BLaER1 (cell line): ENCODE data around the gene NIM1K.
A peak's percentile ranks its signal among the peaks of the same experiment; 100 is the strongest.

Experiments used
- H3K27ac ChIP-seq: shearing (Covaris generic); formaldehyde crosslinking; 2 replicates; pipeline ENCODE4 v1.8.1; 2022
- H3K27me3 ChIP-seq: shearing (Covaris generic); formaldehyde crosslinking; 2 replicates; pipeline ENCODE4 v1.8.1; 2022
- H3K36me3 ChIP-seq: shearing (Covaris generic); formaldehyde crosslinking; 2 replicates; pipeline ENCODE4 v1.8.1; 2022
- H3K4me1 ChIP-seq: shearing (Covaris generic); formaldehyde crosslinking; 2 replicates; pipeline ENCODE4 v1.8.1; 2022
- H3K4me2 ChIP-seq: shearing (Covaris generic); formaldehyde crosslinking; 2 replicates; pipeline ENCODE4 v1.8.1; 2022
- H3K4me3 ChIP-seq: shearing (Covaris generic); formaldehyde crosslinking; 2 replicates; pipeline ENCODE4 v1.8.1; 2022
- H3K9ac ChIP-seq: shearing (Covaris generic); formaldehyde crosslinking; 2 replicates; pipeline ENCODE4 v1.8.1; 2022
- H3K9me3 ChIP-seq: shearing (Covaris generic); formaldehyde crosslinking; 2 replicates; pipeline ENCODE4 v1.8.1; 2022
- H4K20me1 ChIP-seq: shearing (Covaris generic); formaldehyde crosslinking; 2 replicates; pipeline ENCODE4 v1.8.1; 2022
- Cebpa-rat ChIP-seq: shearing (Covaris generic); IDR thresholded peaks from 2 replicates; pipeline ENCODE4 v1.8.1; 2022

NIM1K gene

DNA sequence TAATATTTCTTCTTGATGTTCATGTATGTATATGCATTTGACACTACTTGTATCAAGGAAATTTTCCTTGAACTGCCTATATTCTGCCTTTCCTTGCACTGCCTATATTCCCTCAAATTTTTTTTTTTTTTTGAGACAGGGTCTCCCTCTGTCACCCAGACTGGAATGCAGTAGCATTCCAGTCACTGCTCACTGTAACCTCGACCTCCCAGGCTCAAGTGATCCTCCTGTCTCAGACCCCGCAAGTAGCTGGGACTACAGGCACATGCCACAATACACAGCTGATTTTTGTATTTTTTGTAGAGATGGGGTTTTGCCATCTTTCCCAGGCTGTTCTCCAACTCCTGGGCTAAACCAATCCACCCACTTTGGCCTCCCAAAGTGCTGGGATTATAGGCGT lies 117.1 kb downstream of the NIM1K start:
- H3K9me3 ChIP-seq = no peaks in the 10 kb centered on the region
- no peaks in the 10 kb centered on the region for H3K27me3 ChIP-seq
- H3K9ac ChIP-seq = no peak overlapping the region
- H3K4me3 ChIP-seq = no peak overlapping the region
- peaks cover 19% of the 10 kb centered on the region for H3K36me3 ChIP-seq
- no peak for TF ChIP-seq Cebpa-rat
- H3K4me2 ChIP-seq = no peak overlapping the region
- peaks cover 37% of the 10 kb centered on the region for H3K4me1 ChIP-seq
- H3K27ac ChIP-seq = no peak overlapping the region
- peaks cover 47% of the 10 kb centered on the region for H4K20me1 ChIP-seq

DNA sequence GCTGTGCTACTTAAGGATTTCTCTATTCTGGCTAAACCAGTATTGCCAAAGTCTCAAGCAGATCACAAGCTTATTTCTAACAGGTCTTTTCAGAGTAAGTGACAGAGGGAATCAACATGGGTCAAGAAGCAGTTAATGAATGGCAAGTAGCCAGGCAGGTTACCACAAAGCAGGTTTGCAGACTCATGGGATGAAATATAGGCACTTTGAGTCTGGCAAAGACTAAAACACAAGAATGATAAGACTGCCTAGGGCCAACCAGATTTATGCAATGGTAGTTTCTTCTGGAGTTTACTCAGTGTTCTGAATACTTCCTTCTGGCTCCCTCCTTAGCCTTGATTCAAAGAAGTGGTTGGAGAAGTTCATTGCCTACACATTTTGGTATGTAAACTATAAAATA lies 117.6 kb downstream of the NIM1K start:
- no peak for TF ChIP-seq Cebpa-rat
- H3K4me2 ChIP-seq = no peak overlapping the region
- no peaks in the 10 kb centered on the region for H3K9me3 ChIP-seq
- no peak overlapping the region for H3K4me3 ChIP-seq
- peaks cover 47% of the 10 kb centered on the region for H4K20me1 ChIP-seq
- H3K27ac ChIP-seq = no peak overlapping the region
- H3K9ac ChIP-seq = no peak overlapping the region
- H3K36me3 ChIP-seq = peaks cover 19% of the 10 kb centered on the region
- no peaks in the 10 kb centered on the region for H3K27me3 ChIP-seq
- peaks cover 39% of the 10 kb centered on the region for H3K4me1 ChIP-seq

DNA sequence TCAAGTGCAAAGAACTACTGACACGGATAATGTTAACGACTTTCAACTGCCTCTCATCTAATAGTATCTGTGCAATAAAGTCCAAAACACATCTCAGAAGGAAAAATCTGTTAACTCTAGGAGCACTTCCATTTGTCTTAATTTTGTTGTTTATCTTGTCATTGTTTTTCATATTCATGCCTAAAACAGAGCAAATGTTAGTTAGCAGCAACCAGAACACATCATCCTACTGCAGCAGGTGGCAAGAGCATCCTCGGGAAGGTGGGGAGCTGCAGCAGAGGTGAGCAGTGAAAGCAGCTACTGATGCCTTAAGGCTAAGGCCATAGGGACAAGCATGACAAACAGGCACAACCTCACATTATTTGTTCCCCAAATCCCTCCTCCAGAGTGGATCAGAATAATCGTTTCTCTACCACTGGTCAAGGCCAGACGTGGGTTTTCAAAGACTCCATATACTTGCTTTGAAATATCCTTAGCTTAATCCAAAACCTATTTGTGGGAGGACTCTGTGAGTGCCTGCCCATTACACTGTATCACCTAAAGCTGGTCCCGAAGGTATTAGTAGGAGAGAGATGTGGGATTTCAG lies 120.1 kb downstream of the NIM1K start:
- peak overlapping the region; percentile 83; the same call in 1 of the 2 replicates for H3K27ac ChIP-seq
- peaks cover 38% of the 10 kb centered on the region for H4K20me1 ChIP-seq
- peak overlapping the region; percentile 87 for H3K4me2 ChIP-seq
- no peaks in the 10 kb centered on the region for H3K27me3 ChIP-seq
- H3K4me3 ChIP-seq = peak overlapping the region; percentile 85
- TF ChIP-seq Cebpa-rat = no peak
- H3K9ac ChIP-seq = peak overlapping the region; percentile 88
- H3K4me1 ChIP-seq = peaks cover 39% of the 10 kb centered on the region
- 0 out of 2 replicates have a peak, but pooled peaks cover 12% of the 10 kb centered on the region for H3K9me3 ChIP-seq
- peaks cover 15% of the 10 kb centered on the region for H3K36me3 ChIP-seq

DNA sequence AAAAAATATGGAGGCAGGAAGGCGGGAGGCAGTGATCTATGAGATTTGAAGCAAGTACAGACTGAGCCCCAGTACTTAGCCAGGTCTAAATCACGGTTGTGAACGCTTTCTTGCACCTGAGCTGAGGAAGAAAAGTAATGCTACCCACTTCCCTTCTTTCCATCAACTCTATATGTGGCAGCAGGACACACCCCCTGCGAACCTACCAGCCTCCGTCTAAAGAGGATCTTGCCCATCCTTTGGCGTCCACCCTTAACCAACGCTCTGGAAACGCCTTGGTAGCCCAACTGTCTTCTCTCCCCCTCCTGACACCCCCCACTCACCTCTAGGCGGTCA lies 120.6 kb downstream of the NIM1K start:
- no peak for TF ChIP-seq Cebpa-rat
- peaks cover 15% of the 10 kb centered on the region for H3K36me3 ChIP-seq
- peak overlapping the region; percentile 88 for H3K9ac ChIP-seq
- peaks cover 38% of the 10 kb centered on the region for H4K20me1 ChIP-seq
- H3K9me3 ChIP-seq = 0 out of 2 replicates have a peak, but pooled peaks cover 12% of the 10 kb centered on the region
- H3K27me3 ChIP-seq = no peaks in the 10 kb centered on the region
- H3K4me2 ChIP-seq = peak overlapping the region; percentile 87
- peaks cover 39% of the 10 kb centered on the region for H3K4me1 ChIP-seq
- peak overlapping the region; percentile 83 for H3K27ac ChIP-seq
- peak overlapping the region; percentile 85 for H3K4me3 ChIP-seq

DNA sequence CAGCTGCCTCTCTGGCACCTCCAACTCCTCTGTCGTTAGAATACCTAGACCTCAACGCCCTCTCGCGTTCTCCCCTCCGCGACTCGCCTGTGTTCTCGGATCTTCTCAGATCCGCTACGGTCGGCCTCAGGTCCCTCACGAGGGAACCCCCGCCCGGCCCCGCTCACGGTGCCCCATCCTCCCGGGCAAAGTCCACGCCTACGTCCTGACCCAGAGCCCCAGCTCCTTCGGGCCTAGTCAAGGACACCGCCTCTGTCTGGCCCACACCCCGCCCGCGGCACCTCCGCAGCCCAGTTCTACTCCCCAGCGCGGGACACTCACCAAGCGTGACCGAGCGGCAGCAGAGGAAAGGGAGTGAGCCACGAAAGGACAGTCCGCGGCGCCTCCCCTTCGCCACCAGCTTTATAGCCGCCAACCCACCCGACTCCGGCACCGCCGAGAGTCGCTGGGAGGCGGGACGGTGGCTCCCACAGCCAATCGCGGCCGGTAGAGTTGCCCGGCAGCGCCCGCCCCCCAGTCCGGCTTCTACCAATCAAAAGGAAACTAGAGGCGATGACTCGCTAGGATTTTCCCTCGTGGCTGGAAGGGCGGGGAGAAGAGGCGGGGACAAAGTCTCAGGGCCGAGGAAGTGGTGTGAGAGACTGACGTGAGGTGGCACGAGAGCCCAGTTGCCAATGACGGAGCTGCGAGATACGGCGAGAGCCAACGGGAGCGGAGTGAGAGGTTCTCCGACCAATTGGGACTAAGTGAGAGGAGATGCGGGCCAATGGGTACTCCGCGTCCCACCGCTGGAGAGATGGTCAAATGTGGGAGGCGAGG lies 121.2 kb downstream of the NIM1K start, which contains the start of gene HMGCS1:
TSS of gene HMGCS1 (minus strand) at position 378 of the 819 bp plus-strand sequence. CDS start 14,447 bp downstream, outside the sequence.
- H3K4me1 ChIP-seq = peaks cover 39% of the 10 kb centered on the region

DNA sequence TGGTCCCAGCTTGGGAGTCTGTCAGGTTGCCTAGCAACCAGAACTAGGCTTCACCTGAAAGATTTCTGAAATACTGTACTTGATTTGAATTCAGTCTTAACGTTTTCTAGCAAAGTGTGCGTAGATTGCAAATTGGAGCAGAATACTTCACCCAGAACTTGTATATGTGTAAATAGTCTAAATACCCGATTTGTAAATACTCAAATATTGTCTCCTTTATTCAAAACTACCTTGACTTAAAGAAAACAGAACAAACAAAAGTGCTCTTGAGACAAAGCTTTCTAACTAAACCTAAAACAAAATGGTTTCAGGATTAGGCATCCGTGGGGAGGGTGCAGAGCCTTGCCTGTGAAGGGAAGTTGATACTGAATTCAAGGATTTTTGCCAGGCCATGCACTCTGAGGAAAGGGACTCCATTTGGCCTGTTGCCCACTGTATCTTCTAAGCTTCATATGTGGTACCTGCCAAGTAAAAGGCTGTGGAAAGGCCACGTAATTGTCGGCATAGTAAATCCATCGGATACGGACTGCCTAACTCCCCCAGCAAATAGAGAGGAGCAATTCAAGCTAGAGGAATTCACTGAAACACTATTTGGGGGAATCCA lies 121.9 kb downstream of the NIM1K start:
- Histone ChIP-seq H3K4me2 (peak overlapping the region; percentile 71), H4K20me1 (peaks cover 29% of the 10 kb centered on the region), H3K4me3 (peak overlapping the region; percentile 85), H3K36me3 (peaks cover 15% of the 10 kb centered on the region), H3K9ac (no peak overlapping the region), H3K9me3 (0 out of 2 replicates have a peak, but pooled peaks cover 12% of the 10 kb centered on the region), H3K4me1 (peaks cover 36% of the 10 kb centered on the region), H3K27me3 (no peaks in the 10 kb centered on the region), H3K27ac (peak overlapping the region; percentile 24; the same call in 1 of the 2 replicates)
- no peak for TF ChIP-seq Cebpa-rat

More for the DNA sequence above, 121.2 kb downstream of the NIM1K start, which contains the start of gene HMGCS1:
- H3K9ac ChIP-seq = peak within 1 kb of the TSS; percentile 88
- no peaks in the 10 kb centered on the region for H3K27me3 ChIP-seq
- peak within 1 kb of the TSS; percentile 85 for H3K4me3 ChIP-seq
- TF ChIP-seq Cebpa-rat = no peak
- H3K9me3 ChIP-seq = 0 out of 2 replicates have a peak, but pooled peaks cover 12% of the 10 kb centered on the region
- H3K4me2 ChIP-seq = peak within 1 kb of the TSS; percentile 87
- H3K36me3 ChIP-seq = peaks cover 15% of the 10 kb centered on the region
- peak within 1 kb of the TSS; percentile 83 for H3K27ac ChIP-seq
- H4K20me1 ChIP-seq = peaks cover 33% of the 10 kb centered on the region

DNA sequence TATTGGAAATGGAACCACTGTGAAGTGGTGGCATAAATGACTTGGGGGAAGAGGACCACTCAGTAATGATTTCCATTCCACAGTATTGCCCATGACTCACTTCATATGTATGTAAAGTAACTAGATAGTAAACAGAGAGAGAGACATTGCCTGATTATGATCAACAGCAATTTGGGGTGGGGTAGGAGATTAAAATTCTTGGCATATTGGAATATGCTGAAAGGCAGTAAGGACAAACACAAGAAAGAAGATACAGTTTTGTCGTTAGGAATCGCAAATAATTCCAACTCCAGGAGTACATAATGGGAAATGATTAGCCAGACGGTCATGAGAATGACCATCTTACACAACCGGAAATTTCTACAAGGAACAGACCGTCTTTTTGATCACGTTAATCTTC lies 122.7 kb downstream of the NIM1K start:
- H3K27me3 ChIP-seq = no peaks in the 10 kb centered on the region
- no peak overlapping the region for H3K27ac ChIP-seq
- no peak for TF ChIP-seq Cebpa-rat
- no peak overlapping the region for H3K9ac ChIP-seq
- H3K36me3 ChIP-seq = peaks cover 8% of the 10 kb centered on the region; the same call in 1 of the 2 replicates
- peaks cover 29% of the 10 kb centered on the region for H3K4me1 ChIP-seq
- no peak overlapping the region for H3K4me3 ChIP-seq
- H3K4me2 ChIP-seq = no peak overlapping the region
- H3K9me3 ChIP-seq = 0 out of 2 replicates have a peak, but pooled peaks cover 12% of the 10 kb centered on the region
- H4K20me1 ChIP-seq = peaks cover 21% of the 10 kb centered on the region

DNA sequence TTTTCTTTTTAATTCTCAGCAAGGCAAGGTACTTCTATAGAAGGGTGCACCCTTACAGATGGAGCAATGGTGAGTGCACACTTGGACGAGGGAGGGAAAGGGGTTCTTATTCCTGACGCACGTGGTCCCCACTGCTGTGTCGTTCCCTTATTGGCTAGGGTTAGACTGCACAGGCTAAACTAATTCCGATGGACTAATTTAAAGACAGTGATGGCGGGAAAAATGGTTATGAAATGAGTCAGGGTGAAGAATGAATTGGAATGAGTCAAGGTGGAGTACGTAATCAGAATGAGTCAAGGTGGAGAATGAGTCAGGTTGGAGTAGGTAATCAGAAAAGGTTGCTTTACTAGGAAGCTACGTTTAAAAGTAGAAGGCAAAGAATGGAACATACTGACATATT lies 123.2 kb downstream of the NIM1K start:
- Histone ChIP-seq H3K4me3 (no peak overlapping the region), H3K9ac (no peak overlapping the region), H3K36me3 (peaks cover 5% of the 10 kb centered on the region; the same call in 1 of the 2 replicates), H4K20me1 (peaks cover 16% of the 10 kb centered on the region), H3K9me3 (0 out of 2 replicates have a peak, but pooled peaks cover 12% of the 10 kb centered on the region), H3K4me2 (no peak overlapping the region), H3K27ac (no peak overlapping the region), H3K27me3 (no peaks in the 10 kb centered on the region), H3K4me1 (peaks cover 28% of the 10 kb centered on the region)
- TF ChIP-seq Cebpa-rat = no peak

DNA sequence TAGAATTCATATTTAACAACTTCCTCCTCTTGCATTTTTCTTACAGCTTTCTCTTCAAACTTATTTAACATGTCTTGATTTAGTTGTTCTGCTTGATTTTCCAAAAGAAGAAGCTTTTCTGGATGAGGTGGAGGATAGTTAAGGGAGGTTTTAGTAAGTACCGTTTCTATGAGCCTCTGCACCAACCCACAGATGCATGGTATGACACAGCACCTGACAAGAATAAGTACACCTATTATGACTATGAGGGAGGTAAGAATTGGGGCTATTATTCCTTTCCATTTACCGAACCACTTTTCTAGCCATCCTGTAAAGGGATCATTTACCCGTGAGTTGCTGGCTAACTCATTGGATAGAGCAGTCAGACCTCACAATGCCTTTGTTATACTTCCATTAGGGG lies 123.7 kb downstream of the NIM1K start:
- H3K9me3 ChIP-seq = 0 out of 2 replicates have a peak, but pooled peaks cover 12% of the 10 kb centered on the region
- H3K36me3 ChIP-seq = peaks cover 5% of the 10 kb centered on the region; the same call in 1 of the 2 replicates
- no peak overlapping the region for H3K4me3 ChIP-seq
- no peaks in the 10 kb centered on the region for H3K27me3 ChIP-seq
- no peak overlapping the region for H3K9ac ChIP-seq
- peaks cover 16% of the 10 kb centered on the region for H4K20me1 ChIP-seq
- TF ChIP-seq Cebpa-rat = no peak
- no peak overlapping the region for H3K27ac ChIP-seq
- peaks cover 27% of the 10 kb centered on the region for H3K4me1 ChIP-seq
- no peak overlapping the region for H3K4me2 ChIP-seq

DNA sequence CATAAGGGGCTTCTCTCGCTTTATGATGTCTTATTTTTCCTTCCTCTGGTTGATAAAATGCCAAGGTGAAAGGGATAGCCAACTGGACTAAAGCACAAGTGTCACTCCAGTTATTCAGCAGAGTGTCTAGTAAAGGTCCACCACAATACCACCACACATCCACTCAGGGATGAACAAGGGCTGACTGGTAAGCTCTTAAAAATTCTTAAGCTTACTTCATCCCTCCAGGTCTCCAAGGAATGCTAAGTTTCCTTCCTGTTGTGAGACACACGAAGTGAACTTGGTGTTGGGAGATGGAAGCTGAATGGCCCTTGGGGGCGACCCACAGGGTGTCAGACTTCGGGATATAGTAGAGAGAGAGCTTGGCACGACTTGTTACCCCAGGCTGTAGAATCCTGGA lies 124.4 kb downstream of the NIM1K start:
- Histone ChIP-seq H4K20me1 (peaks cover 16% of the 10 kb centered on the region), H3K27me3 (no peaks in the 10 kb centered on the region), H3K36me3 (no peaks in the 10 kb centered on the region; the same call in 1 of the 2 replicates), H3K9me3 (0 out of 2 replicates have a peak, but pooled peaks cover 12% of the 10 kb centered on the region), H3K27ac (no peak overlapping the region), H3K4me2 (no peak overlapping the region), H3K4me1 (peaks cover 20% of the 10 kb centered on the region), H3K9ac (no peak overlapping the region), H3K4me3 (no peak overlapping the region)
- no peak for TF ChIP-seq Cebpa-rat
